ENCODE data around the gene SYTL5.

GRCh38 chrX:38138157-38138891 is 132.0 kb downstream of the SYTL5 start:
- TF ChIP-seq CTCF (IDR thresholded peaks at IDR 0.05) = no peak
- no peak for TF ChIP-seq POLR2A (IDR thresholded peaks at IDR 0.05)

Data from thyroid gland (tissue), 4 donors.